ENCODE results near the gene DHDH. TPM values are rescaled to one million over a fixed set of nuclear protein-coding genes. Genes with fewer than 3 reads are reported as not detected.
A peak's percentile ranks its signal among the peaks of the same experiment; 100 is the strongest.

The DHDH gene
- total and polyA plus RNA-seq, 2 of the 13 experiments (the other 11 are each of a cell fraction or from before 2014, with no cell fraction given): 0.13 to 0.91 TPM

- TF ChIP-seq ZNF574 (CRISPR knock-in tag; IDR thresholded peaks at IDR 0.05) (peak; percentile 87), CEBPG (CRISPR knock-in tag; IDR thresholded peaks at IDR 0.05) (peak; percentile 12; the same call in 1 of the 2 replicates), ZNF124 (CRISPR knock-in tag; IDR thresholded peaks at IDR 0.05) (peak; percentile 26; the same call in 1 of the 2 replicates), USF2 (IDR thresholded peaks at IDR 0.05; ENCODE audit: low read depth, low read length) (no peak), USF2 (CRISPR knock-in tag; IDR thresholded peaks at IDR 0.05; ENCODE audit: borderline replicate concordance) (no peak), ZNF746 (CRISPR knock-in tag; IDR thresholded peaks at IDR 0.05) (0 out of 2 replicates have a peak, but pooled peaks have one; percentile 2), ATF4 (CRISPR knock-in tag; IDR thresholded peaks at IDR 0.05) (peak in 1 of 2 experiments; percentile 43; a peak in 1 of 4 replicates), ZNF687 (CRISPR knock-in tag; IDR thresholded peaks at IDR 0.05) (peak; percentile 82), SAP130 (CRISPR knock-in tag; IDR thresholded peaks at IDR 0.05; ENCODE audit: low read depth) (peak; percentile 85), MEF2D (CRISPR knock-in tag; IDR thresholded peaks at IDR 0.05) (peak; percentile 71), KLF6 (CRISPR knock-in tag; IDR thresholded peaks at IDR 0.05) (no peak), NFIB (CRISPR knock-in tag; IDR thresholded peaks at IDR 0.05; ENCODE audit: borderline replicate concordance) (no peak), YEATS2 (CRISPR knock-in tag; IDR thresholded peaks at IDR 0.05; ENCODE audit: borderline replicate concordance) (peak; percentile 82; the same call in 1 of the 2 replicates), ZNF772 (CRISPR knock-in tag; IDR thresholded peaks at IDR 0.05) (peak; percentile 56), PAWR (CRISPR knock-in tag; IDR thresholded peaks at IDR 0.05; ENCODE audit: borderline replicate concordance) (no peak), CSRNP1 (CRISPR knock-in tag; IDR thresholded peaks at IDR 0.05) (0 out of 2 replicates have a peak, but pooled peaks have one; percentile 54), ZNF383 (CRISPR knock-in tag; IDR thresholded peaks at IDR 0.05; ENCODE audit: borderline replicate concordance) (0 out of 2 replicates have a peak, but pooled peaks have one; percentile 80)
Measured at GRCh38 chr19:48899781-48900476, 33.6 kb upstream of the DHDH start, which contains the start of gene NUCB1 (continued).
